DND-41 (cell line): ENCODE results near the gene GRK1.

Experiments
- ATAC-seq: fragments of 200-7000 bp; cut with Tn5 transposase; 3 replicates; pipeline ENCODE4 v1.9.1; 2021; ENCODE audit warnings: low read depth; ENCODE audit not compliant: insufficient read depth
- DNase-seq: peaks from one replicate; pipeline ENCODE4 v3.0.0-alpha.2; 2020
- H2AFZ ChIP-seq: 2 replicates; pipeline ENCODE4 v1.6.0; 2012; ENCODE audit warnings: low read depth, low read length
- H3K27ac ChIP-seq: 2 replicates; pipeline ENCODE4 v1.5.1; 2012; ENCODE audit warnings: low read length, inconsistent platforms
- H3K27me3 ChIP-seq: fragments of 200-600 bp; sonication (generic); 2 replicates; pipeline ENCODE4 v1.6.0; 2012; ENCODE audit warnings: low read length, mild to moderate bottlenecking, inconsistent platforms; ENCODE audit not compliant: insufficient read depth, poor library complexity
- H3K36me3 ChIP-seq: 2 replicates; pipeline ENCODE4 v1.5.1; 2012; ENCODE audit warnings: low read length, inconsistent platforms; ENCODE audit not compliant: insufficient read depth
- H3K4me1 ChIP-seq: 2 replicates; pipeline ENCODE4 v1.5.1; 2012; ENCODE audit warnings: mild to moderate bottlenecking, low read length; ENCODE audit not compliant: insufficient read depth
- H3K4me2 ChIP-seq: 2 replicates; pipeline ENCODE4 v1.6.0; 2012; ENCODE audit warnings: mild to moderate bottlenecking, moderate library complexity, low read length, inconsistent platforms; ENCODE audit not compliant: insufficient read depth
- H3K4me3 ChIP-seq, 2 experiments: fragments of 200-600 bp in 1 of 2; shearing (Covaris generic) in 1 of 2; 2 replicates each; pipeline ENCODE4 v1.5.1; 2012 to 2016; ENCODE audit warnings: inconsistent platforms in 2 of 2, low read length in 2 of 2, mild to moderate bottlenecking in 2 of 2, low read depth in 1 of 2, moderate library complexity in 1 of 2
- H3K79me2 ChIP-seq: 2 replicates; pipeline ENCODE4 v1.6.0; 2012; ENCODE audit warnings: low read length, inconsistent platforms; ENCODE audit not compliant: insufficient read depth
- H3K9ac ChIP-seq: 2 replicates; pipeline ENCODE4 v1.6.0; 2012; ENCODE audit warnings: low read depth, mild to moderate bottlenecking, inconsistent platforms, low read length, moderate library complexity
- H3K9me3 ChIP-seq: 2 replicates; pipeline ENCODE4 v1.5.1; 2012; ENCODE audit warnings: low read length, moderate library complexity, mild to moderate bottlenecking, inconsistent platforms; ENCODE audit not compliant: insufficient read depth, severe bottlenecking
- H4K20me1 ChIP-seq: 2 replicates; pipeline ENCODE4 v1.6.0; 2012; ENCODE audit warnings: low read length; ENCODE audit not compliant: insufficient read depth
- EZH2 ChIP-seq: IDR thresholded peaks from 3 replicates; pipeline ENCODE4 v1.6.1; 2012; ENCODE audit warnings: borderline replicate concordance, low read depth, mild to moderate bottlenecking, moderate library complexity, low read length, inconsistent platforms; ENCODE audit not compliant: severe bottlenecking
- TF ChIP-seq, protein P1 (sequence below): IDR thresholded peaks from 2 replicates; pipeline ENCODE4 v1.5.1; 2012; ENCODE audit warnings: borderline replicate concordance, low read length, moderate library complexity, mild to moderate bottlenecking; ENCODE audit not compliant: poor library complexity, severe bottlenecking; ENCODE audit errors: extremely low read depth

GRK1 gene

GRCh38 chr13:113632706-113633484, 34.1 kb upstream of the GRK1 start:
- Histone ChIP-seq H3K36me3 (peaks cover 96% of the 10 kb centered on the region), H3K9ac (no peak overlapping the region), H3K4me2 (no peak overlapping the region), H3K79me2 (peaks cover 42% of the 10 kb centered on the region), H3K27ac (no peak overlapping the region), H3K4me1 (no peaks in the 10 kb centered on the region), H3K9me3 (no peaks in the 10 kb centered on the region), H2AFZ (no peak overlapping the region), H3K27me3 (no peaks in the 10 kb centered on the region), H3K4me3 (no peak overlapping the region), H4K20me1 (peaks cover 89% of the 10 kb centered on the region)
- DNase-seq (no peak), ATAC-seq (no peak)
- TF ChIP-seq, protein P1, sequence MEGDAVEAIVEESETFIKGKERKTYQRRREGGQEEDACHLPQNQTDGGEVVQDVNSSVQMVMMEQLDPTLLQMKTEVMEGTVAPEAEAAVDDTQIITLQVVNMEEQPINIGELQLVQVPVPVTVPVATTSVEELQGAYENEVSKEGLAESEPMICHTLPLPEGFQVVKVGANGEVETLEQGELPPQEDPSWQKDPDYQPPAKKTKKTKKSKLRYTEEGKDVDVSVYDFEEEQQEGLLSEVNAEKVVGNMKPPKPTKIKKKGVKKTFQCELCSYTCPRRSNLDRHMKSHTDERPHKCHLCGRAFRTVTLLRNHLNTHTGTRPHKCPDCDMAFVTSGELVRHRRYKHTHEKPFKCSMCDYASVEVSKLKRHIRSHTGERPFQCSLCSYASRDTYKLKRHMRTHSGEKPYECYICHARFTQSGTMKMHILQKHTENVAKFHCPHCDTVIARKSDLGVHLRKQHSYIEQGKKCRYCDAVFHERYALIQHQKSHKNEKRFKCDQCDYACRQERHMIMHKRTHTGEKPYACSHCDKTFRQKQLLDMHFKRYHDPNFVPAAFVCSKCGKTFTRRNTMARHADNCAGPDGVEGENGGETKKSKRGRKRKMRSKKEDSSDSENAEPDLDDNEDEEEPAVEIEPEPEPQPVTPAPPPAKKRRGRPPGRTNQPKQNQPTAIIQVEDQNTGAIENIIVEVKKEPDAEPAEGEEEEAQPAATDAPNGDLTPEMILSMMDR = no peak
- TF ChIP-seq EZH2 = no peak

DNA sequence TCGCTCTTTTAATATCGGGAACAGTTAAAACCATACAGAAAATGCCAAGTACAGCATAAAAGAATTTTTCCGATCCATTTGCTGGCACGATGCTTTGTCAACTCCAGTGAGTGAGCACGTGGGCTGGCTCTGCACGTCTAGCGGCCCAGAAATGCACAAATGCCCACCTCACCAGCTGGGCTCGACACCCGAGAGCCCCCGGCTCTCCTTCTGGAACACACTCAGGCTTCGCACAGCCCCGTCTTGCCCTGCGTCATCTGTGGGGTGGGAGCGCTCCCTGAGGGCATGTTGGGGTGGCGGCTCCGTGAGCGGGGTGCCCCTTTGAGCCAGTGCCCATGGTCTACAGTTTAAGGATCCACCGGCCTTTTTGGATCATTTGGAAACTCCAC, 33.5 kb upstream of the GRK1 start:
- H3K9ac ChIP-seq = no peak overlapping the region
- H3K79me2 ChIP-seq = peaks cover 36% of the 10 kb centered on the region
- peaks cover 83% of the 10 kb centered on the region for H4K20me1 ChIP-seq
- no peak overlapping the region for H3K27ac ChIP-seq
- H3K36me3 ChIP-seq = peaks cover 96% of the 10 kb centered on the region
- ATAC-seq = no peak
- no peak for DNase-seq
- no peaks in the 10 kb centered on the region for H3K9me3 ChIP-seq
- H3K27me3 ChIP-seq = no peaks in the 10 kb centered on the region
- H2AFZ ChIP-seq = no peak overlapping the region
- H3K4me3 ChIP-seq = no peak overlapping the region
- TF ChIP-seq, protein P1 = no peak
- no peak for TF ChIP-seq EZH2
- H3K4me1 ChIP-seq = no peaks in the 10 kb centered on the region
- H3K4me2 ChIP-seq = no peak overlapping the region

- Histone ChIP-seq H3K36me3 (peaks cover 95% of the 10 kb centered on the region), H2AFZ (no peak overlapping the region), H3K27ac (no peak overlapping the region), H3K9me3 (no peaks in the 10 kb centered on the region), H3K79me2 (peaks cover 27% of the 10 kb centered on the region), H3K4me2 (no peak overlapping the region), H3K4me3 (no peak overlapping the region), H4K20me1 (peaks cover 77% of the 10 kb centered on the region), H3K4me1 (no peaks in the 10 kb centered on the region), H3K27me3 (no peaks in the 10 kb centered on the region), H3K9ac (no peak overlapping the region)
- DNase-seq = no peak
- no peak for TF ChIP-seq EZH2
- TF ChIP-seq, protein P1 = no peak
- ATAC-seq = no peak
These were observed 32.6 kb upstream of the GRK1 start for GRCh38 chr13:113634279-113635047.
